HepG2 (cell line): ENCODE data around the gene TIMM10. TPM values are rescaled to one million over a fixed set of nuclear protein-coding genes. Genes with fewer than 3 reads are reported as not detected.

Experiments
- ADNP ChIP-seq: sonication (generic); formaldehyde crosslinking; IDR thresholded peaks from 2 replicates; pipeline ENCODE4 v1.4.0; 2020; ENCODE audit warnings: missing genetic modification reagents
- ARID2 ChIP-seq: sonication (generic); formaldehyde crosslinking; IDR thresholded peaks from 2 replicates; pipeline ENCODE4 v1.8.1; 2022; ENCODE audit warnings: mild to moderate bottlenecking, missing genetic modification reagents, borderline replicate concordance
- ASH2L ChIP-seq: fragments of 300-600, 200-600 bp; sonication (generic); IDR thresholded peaks from 2 replicates; pipeline ENCODE4 v1.7.0; 2017; ENCODE audit warnings: low read depth, mild to moderate bottlenecking, moderate library complexity, mixed read lengths, low read length; ENCODE audit not compliant: insufficient read length
- ATRX ChIP-seq: sonication (generic); formaldehyde crosslinking; IDR thresholded peaks from 2 replicates; pipeline ENCODE4 v1.4.0; 2020; ENCODE audit warnings: missing genetic modification reagents, borderline replicate concordance
- BORCS8-MEF2B ChIP-seq: sonication (generic); formaldehyde crosslinking; IDR thresholded peaks from 2 replicates; pipeline ENCODE4 v1.8.0; 2022; ENCODE audit warnings: mild to moderate bottlenecking, missing genetic modification reagents
- EZH2 ChIP-seq: conservative IDR thresholded peaks from 2 replicates; pipeline ENCODE4 v1.6.1; 2012; ENCODE audit warnings: mild to moderate bottlenecking, low read depth, low read length, moderate library complexity
- GLMP ChIP-seq: sonication (generic); formaldehyde crosslinking; IDR thresholded peaks from 2 replicates; pipeline ENCODE4 v1.9.0; 2021; ENCODE audit warnings: missing genetic modification reagents, mild to moderate bottlenecking, borderline replicate concordance
- HES4 ChIP-seq: sonication (generic); formaldehyde crosslinking; IDR thresholded peaks from 2 replicates; pipeline ENCODE4 v1.9.0; 2021; ENCODE audit warnings: mild to moderate bottlenecking, missing genetic modification reagents, borderline replicate concordance
- HHEX ChIP-seq: IDR thresholded peaks from 2 replicates; pipeline ENCODE4 v1.6.1; 2016; ENCODE audit warnings: control low read depth
- KMT2B ChIP-seq: IDR thresholded peaks from 2 replicates; pipeline ENCODE4 v1.6.1; 2016; ENCODE audit warnings: missing genetic modification reagents, missing compliant biosample characterization
- NR2F2 ChIP-seq: IDR thresholded peaks from 2 replicates; pipeline ENCODE4 v1.6.1; 2012; ENCODE audit warnings: low read depth, inconsistent platforms, borderline replicate concordance
- REST ChIP-seq, 2 experiments: IDR thresholded peaks; 2 replicates each; pipeline ENCODE4 v1.6.1; 2011 to 2012; ENCODE audit warnings: low read length in 2 of 2, borderline replicate concordance in 1 of 2, low read depth in 1 of 2, mild to moderate bottlenecking in 1 of 2, moderate library complexity in 1 of 2
- SIX1 ChIP-seq: sonication (generic); formaldehyde crosslinking; IDR thresholded peaks from 2 replicates; pipeline ENCODE4 v1.4.0; 2020; ENCODE audit warnings: missing genetic modification reagents, borderline replicate concordance
- SNAPC2 ChIP-seq: sonication (generic); formaldehyde crosslinking; IDR thresholded peaks from 2 replicates; pipeline ENCODE4 v1.8.1; 2022; ENCODE audit warnings: mild to moderate bottlenecking, missing genetic modification reagents
- SRF ChIP-seq: IDR thresholded peaks from 2 replicates; pipeline ENCODE4 v1.6.1; 2011; ENCODE audit warnings: mild to moderate bottlenecking, low read depth, low read length, moderate library complexity
- STAG1 ChIP-seq: sonication (generic); formaldehyde crosslinking; IDR thresholded peaks from 2 replicates; pipeline ENCODE4 v1.4.0; 2020; ENCODE audit warnings: missing genetic modification reagents
- TAF15 ChIP-seq: fragments of 200-400 bp; formaldehyde crosslinking; IDR thresholded peaks from one replicate; pipeline ENCODE4 v1.6.1; 2018; ENCODE audit warnings: mild to moderate bottlenecking, low read depth, low read length; ENCODE audit not compliant: poor library complexity, severe bottlenecking
- TRIM24 ChIP-seq: sonication (generic); formaldehyde crosslinking; IDR thresholded peaks from 2 replicates; pipeline ENCODE4 v1.8.0; 2022; ENCODE audit warnings: mild to moderate bottlenecking, missing genetic modification reagents
- ZNF282 ChIP-seq: fragments of 450-650 bp; IDR thresholded peaks from 2 replicates; pipeline ENCODE4 v1.6.1; 2018; ENCODE audit not compliant: partially characterized antibody
- ZNF292 ChIP-seq: sonication (generic); formaldehyde crosslinking; IDR thresholded peaks from 2 replicates; pipeline ENCODE4 v1.8.1; 2022; ENCODE audit warnings: mild to moderate bottlenecking, low read depth, missing genetic modification reagents, borderline replicate concordance
- ZNF678 ChIP-seq: sonication (generic); formaldehyde crosslinking; IDR thresholded peaks from 2 replicates; pipeline ENCODE4 v1.4.0; 2020; ENCODE audit warnings: mild to moderate bottlenecking, missing genetic modification reagents
- polyA plus RNA-seq, 8 experiments: library from polyadenylated mRNA; depleted of rRNA in 3 of 8; stranded (reverse) in 7 of 8; unstranded in 1 of 8; fragments of >200 nt; fragmentation: Illumina TruSeq in 4 of 8; extraction: Trizol in 4 of 8; gene quantifications; 2 replicates each; pipeline versions ENCODE4 v1.2.1 to v1.2.3, GENCODE V29; 2011 to 2016; ENCODE audit warnings: low read depth in 4 of 8, missing spikeins in 1 of 8, mixed read lengths in 1 of 8; ENCODE audit not compliant: insufficient read depth in 1 of 8
- total RNA-seq, 5 experiments: library from RNA; depleted of rRNA; stranded (reverse); fragments of >200 nt; fragmentation: Illumina TruSeq; extraction: Trizol; gene quantifications; 2 replicates each; pipeline ENCODE4 v1.2.3, GENCODE V29; 2016; ENCODE audit warnings: low read depth in 1 of 5
- TF ChIP-seq, protein P1 (sequence below): sonication (generic); formaldehyde crosslinking; IDR thresholded peaks from 2 replicates; pipeline ENCODE4 v1.5.1; 2020; ENCODE audit warnings: mild to moderate bottlenecking, missing genetic modification reagents, borderline replicate concordance
- TF ChIP-seq, protein P2 (sequence below): sonication (generic); formaldehyde crosslinking; IDR thresholded peaks from 2 replicates; pipeline ENCODE4 v1.4.0; 2020; ENCODE audit warnings: missing genetic modification reagents

Gene TIMM10
- total and polyA plus RNA-seq, 2 of the 13 experiments (the other 11 are each of a cell fraction or from before 2014, with no cell fraction given), result 67.8 to 82.2 TPM

GRCh38 chr11:57515332-57516060 lies 15.1 kb downstream of the TIMM10 start, which contains the start of gene SLC43A1 (continued):
- TF ChIP-seq HES4 (CRISPR knock-in tag) (0 out of 2 replicates have a peak, but pooled peaks have one; percentile 15), SIX1 (CRISPR knock-in tag) (peak; percentile 91), STAG1 (CRISPR knock-in tag) (no peak), BORCS8-MEF2B (CRISPR knock-in tag) (peak; percentile 74; the same call in 1 of the 2 replicates), SNAPC2 (no peak), TAF15 (no peak), EZH2 (no peak), TRIM24 (CRISPR knock-in tag) (no peak), REST (IDR thresholded peaks at IDR 0.05; ENCODE audit: borderline replicate concordance in 1 of 2, low read depth in 1 of 2, low read length in 2 of 2) (0 out of 4 replicates have a peak, but pooled peaks of 1 of the 2 experiments have one; percentile 40), ADNP (no peak), KMT2B (CRISPR knock-in tag) (peak; percentile 59; the same call in 1 of the 2 replicates), ATRX (CRISPR knock-in tag) (no peak), ZNF678 (CRISPR knock-in tag) (no peak), ASH2L (peak; percentile 66), HHEX (CRISPR knock-in tag) (no peak), SRF (no peak), ZNF292 (CRISPR knock-in tag) (peak; percentile 76; the same call in 1 of the 2 replicates), NR2F2 (no peak), GLMP (CRISPR knock-in tag) (0 out of 2 replicates have a peak, but pooled peaks have one; percentile 9), ZNF282 (no peak), ARID2 (0 out of 2 replicates have a peak, but pooled peaks have one; percentile 27)
- TF ChIP-seq, protein P1, sequence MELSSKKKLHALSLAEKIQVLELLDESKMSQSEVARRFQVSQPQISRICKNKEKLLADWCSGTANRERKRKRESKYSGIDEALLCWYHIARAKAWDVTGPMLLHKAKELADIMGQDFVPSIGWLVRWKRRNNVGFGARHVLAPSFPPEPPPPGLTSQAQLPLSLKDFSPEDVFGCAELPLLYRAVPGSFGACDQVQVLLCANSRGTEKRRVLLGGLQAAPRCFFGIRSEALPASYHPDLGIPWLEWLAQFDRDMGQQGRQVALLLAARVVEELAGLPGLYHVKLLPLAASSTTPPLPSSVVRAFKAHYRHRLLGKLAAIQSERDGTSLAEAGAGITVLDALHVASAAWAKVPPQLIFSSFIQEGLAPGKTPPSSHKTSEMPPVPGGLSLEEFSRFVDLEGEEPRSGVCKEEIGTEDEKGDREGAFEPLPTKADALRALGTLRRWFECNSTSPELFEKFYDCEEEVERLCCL (CRISPR knock-in tag), result no peak
- TF ChIP-seq, protein P2, sequence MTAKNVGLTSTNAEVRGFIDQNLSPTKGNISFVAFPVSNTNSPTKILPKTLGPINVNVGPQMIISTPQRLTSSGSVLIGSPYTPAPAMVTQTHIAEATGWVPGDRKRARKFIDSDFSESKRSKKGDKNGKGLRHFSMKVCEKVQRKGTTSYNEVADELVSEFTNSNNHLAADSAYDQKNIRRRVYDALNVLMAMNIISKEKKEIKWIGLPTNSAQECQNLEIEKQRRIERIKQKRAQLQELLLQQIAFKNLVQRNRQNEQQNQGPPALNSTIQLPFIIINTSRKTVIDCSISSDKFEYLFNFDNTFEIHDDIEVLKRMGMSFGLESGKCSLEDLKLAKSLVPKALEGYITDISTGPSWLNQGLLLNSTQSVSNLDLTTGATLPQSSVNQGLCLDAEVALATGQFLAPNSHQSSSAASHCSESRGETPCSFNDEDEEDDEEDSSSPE (CRISPR knock-in tag), result peak; percentile 22; the same call in 1 of the 2 replicates
